GM18498 (cell line): ENCODE results near the gene CCNA2.

Experiments
- ATAC-seq: cut with Tn5 transposase; IDR thresholded peaks from one replicate; pipeline ENCODE4 v1.9.1; 2021; ENCODE audit warnings: mild to moderate bottlenecking, moderate library complexity; ENCODE audit not compliant: unreplicated experiment

CCNA2 gene

DNA sequence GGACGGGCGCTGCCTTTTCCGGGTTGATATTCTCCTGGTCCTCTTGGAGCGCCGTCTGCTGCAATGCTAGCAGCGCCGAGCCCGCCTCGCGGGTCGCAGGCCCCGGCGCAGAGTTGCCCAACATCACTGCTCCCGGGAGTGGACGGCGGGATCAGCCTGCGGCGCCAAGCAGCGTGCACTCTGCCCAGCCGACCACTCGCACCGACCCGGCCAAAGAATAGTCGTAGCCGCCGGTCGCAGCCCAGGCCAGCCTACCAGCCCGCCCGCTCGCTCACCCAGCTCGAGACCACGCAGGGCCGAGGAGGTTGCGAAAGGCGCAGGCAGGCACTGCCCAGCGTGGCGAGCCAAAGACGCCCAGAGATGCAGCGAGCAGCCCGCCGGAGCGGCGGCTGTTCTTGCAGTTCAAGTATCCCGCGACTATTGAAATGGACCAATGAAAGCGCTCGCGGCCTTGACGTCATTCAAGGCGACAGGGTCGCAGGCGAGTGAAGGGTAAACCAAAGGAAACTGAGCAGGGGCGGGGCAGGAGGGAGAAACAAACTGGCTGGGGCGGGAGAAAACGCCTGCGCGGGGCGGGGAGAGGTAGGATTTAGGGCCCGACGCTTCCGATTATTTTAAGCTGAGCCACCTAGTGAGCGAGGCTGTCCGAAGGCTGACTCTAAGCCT, at the start of gene CCNA2:
Gene CCNA2 (minus strand): TSS at position 379 of the 666 bp plus-strand sequence. CDS start 255 bp downstream, at position 124.
- ATAC-seq = peak; percentile 94

DNA sequence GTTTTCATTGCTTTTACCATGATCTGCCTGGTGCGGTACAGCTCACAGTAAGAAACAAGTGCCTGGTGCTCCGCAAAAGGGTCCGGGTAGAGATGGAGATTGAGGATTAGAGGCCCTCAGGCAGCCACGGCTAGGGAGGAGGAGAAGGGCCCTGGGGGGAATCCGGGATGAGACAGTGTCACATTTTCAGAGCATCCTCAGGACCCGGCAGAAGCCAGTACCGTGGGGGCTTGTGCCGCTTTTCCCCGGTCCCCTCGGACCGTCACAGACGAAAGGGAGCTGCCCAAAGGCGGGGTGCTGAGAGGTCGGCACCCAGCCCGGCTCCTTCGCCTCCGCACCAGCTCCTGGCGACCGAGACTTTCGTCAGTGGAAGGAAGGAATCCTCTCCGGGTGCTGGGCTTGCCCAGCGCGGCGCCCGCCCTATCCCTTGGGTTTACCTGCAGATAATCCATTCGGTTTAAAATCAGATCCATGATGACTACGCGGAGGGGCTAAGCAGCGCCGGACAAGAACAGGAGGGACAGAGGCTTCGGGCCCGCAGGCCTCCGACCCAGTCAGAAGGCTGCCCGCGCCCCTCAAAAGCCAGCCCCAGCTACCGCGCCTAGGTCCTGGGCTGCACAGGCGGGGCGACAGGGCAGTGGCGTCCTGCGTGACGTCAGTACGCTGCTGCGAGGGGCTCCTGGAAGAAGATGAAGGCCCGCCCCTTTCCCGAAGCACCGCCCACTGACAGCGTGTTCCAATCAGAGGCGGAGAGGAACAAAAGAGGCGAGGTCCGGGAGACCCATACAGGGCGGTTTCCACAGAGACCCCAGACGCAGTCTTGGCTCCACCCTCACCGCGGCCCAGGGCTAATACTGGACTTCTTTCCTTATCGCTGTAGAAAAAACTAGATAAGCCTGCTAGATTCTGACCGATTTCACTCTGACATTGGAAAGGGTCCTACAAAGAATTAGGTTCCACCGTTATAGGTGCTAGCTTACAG, 46.4 kb upstream of the CCNA2 start, which contains the start of gene BBS7:
Gene BBS7 (minus strand): TSS at position 634 of the 982 bp plus-strand sequence. CDS start 161 bp downstream, at position 473.
- peak; percentile 99 for ATAC-seq

DNA sequence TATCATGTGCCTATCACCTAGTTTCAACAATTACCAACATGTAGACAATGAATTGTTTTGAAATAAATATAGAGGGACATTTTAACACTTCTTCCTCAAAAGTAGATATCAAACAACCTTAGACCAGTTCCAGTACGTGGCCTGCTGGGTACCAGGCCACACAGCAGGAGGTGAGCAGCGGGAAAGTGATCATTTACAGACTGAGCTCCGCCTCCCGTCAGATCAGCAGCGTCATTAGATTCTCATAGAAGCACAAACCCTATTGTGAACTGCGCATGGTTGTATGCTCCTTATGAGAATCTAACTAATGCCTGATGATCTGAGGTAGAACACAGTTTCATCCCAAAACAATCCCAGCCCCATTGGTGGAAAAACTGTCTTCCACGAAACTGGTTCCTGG, 40.1 kb upstream of the CCNA2 start:
- no peak for ATAC-seq

DNA sequence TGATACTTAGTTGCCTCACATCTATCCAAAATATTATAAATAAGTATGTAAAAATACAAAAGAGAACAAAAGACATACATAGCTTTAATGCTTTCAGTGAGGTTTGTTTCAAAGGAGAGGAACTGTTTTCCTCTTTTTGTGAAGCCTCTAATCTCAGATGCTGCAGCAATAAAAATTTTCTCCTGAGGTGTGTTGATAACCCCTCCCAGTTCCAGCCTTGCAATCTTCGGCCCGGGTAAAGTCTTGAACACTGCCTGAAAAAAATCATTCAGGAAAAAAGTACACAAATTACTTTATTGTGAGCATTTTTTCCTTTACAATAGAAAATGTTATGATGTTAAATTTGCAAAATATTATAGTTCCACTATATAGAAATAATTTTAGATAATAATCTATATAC, 37.7 kb upstream of the CCNA2 start:
- no peak for ATAC-seq

DNA sequence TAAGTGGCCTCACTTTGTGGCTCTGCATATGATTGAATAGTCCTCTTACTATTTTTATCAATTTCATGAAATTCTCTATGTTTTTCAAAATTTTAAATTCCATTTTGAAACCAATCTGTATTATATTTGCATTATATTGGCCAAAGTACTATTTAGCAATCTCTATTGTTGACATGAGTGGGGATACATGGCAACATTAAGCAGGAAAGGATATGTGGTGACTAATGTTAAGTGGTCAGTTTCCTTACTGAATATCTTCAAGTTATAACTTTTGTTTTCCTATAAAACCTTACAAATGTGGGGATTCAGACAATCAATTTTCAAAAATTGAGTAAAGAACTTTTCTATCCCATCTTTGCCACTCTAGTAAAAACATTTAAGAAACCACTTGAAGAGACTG, 36.4 kb upstream of the CCNA2 start:
- ATAC-seq = no peak

DNA sequence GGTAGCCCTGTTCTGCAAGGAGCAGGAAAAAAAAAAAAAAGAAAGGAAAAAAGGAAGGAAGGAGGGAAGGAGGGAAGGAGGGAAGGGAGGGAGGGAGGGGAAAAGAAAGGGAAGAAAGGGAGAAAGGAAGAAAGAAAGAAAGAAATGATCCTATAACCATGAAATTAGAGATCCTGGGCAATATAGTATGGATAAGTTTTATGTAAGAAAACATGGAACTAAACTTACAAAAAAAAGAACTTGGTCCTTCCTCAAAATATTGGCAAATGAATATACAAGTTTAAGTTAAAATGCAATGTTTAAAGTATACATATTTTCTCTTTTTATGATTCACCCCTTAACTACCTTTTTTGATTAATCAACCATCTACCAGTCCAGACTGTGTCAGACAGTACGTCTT, 27.7 kb upstream of the CCNA2 start:
- no peak for ATAC-seq

DNA sequence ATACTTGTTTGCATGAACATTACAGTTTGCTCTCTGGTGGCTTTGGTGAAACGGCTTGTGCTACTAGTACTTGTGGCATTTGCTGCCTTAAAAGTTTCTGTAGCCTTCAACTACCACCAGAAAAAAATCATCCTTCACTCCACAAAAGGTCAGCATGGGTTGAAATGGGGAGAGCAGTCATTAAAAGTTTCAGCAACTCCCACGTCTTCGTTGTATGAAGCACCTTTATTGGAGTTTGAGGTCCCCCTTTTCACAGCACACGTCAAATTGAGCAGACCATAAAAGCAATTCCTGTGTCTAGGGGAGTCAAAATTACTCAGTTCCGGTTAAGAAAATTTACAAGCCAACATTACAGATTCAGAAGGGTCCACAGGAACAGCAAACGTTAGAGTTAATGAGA, 23.0 kb upstream of the CCNA2 start:
- ATAC-seq = no peak

DNA sequence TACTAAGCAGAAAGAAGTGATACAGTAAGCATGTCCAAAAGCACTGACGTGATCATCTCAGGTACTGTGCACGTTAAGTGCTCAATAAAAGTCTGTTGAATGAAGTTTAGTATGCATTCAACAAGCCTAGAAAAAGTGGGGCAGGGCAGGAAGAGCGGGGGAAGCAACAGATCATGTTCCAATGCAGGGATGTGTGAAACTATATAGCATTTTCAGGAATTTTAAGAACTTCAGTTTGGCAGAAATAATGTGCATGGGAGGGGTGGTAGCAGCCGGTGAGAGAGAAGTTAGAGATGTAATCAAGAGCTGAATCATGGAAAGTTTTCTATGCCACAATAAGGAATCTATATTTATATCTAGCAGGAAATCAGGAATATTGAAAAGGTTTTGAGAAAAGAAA, 19.2 kb upstream of the CCNA2 start:
- no peak for ATAC-seq

DNA sequence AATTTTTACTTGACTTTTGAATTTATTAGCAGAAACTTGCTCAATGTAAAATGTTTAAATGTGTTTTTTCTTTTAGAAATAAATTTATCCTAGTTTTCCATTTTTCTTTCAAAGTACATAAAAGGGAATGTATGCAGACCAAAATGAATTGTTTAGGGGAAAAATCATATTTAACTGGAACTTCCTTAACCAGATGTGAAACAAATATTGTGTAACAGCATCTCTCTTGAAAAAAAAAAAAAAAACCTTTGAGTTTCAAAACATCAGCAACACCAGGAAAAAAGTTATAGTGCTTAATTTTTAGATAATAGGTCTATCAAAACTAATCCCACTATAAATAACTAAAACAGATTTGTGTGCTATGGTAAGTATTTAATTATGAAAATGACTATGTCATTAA, 14.5 kb upstream of the CCNA2 start:
- no peak for ATAC-seq

DNA sequence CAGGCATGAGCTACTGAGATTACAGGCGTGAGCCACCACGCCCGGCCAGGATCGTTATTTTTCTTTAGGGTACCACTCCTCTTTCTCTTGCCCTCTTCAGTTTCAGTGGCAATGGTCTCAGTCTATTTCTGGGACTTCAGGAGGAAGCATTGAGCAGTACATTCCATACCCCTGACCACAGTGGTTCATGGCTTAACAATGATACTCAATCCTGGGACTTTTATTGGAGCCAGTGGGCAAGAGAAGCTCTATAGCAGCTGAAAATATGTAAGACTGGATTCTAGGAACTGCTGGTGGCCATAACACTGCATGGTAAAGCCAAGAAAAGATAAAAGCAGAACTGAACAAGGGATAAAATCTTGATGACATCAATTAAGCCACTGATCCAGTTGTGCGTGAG, 5.8 kb upstream of the CCNA2 start:
- no peak for ATAC-seq

DNA sequence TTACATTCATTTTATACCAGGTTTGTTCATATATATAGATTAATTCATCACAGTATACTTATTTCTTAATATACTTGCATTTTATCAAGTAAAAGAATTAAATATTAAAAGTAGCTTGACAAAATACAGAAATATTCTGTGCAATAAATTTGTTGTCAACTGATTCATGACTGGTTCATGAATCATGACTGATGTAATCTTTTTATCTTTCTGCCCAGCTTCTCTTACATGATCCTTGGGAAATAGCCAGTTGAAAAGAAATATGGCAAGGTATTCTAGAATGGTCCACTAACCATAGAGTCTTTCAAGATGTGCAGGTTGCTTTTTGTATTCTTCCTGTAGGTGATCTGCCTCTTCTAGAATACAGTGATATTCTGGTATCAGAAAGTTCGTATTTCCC, 4.2 kb upstream of the CCNA2 start:
- no peak for ATAC-seq

DNA sequence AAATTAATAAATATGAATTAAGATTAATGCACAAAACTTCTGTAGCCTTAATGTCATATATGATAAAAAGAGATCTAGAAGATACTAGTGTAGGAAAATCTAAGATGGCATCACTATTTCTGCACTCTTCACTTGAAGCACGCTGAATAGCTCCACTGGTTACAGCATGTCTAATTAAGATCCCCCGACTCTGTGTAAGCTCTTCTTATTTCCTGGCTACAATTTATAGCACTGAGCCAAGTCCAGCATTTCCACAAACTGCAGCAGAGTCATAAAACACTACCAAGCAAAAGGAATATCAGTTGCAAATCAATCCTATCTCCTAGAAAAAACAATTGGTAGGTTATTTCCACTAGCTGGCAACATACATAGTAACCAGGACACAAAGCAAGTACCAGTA, 1.3 kb upstream of the CCNA2 start:
- ATAC-seq = no peak

DNA sequence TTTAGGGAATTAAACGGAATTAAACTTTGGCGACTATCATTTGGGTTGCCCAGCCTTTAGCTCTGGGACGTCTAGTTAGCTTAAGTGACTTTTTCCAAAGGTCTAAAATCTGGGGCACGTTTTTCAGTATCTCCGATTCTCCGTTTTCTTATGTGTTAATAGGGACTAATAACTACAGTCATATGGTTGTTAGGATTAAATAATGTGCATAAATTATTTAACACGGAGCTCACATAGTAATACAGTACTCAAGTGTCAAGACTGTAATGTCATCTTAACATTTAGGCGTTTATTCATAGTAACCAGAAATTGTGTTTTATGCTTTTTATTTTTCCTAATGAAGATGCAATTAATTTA, 466 bp upstream of the CCNA2 start:
- ATAC-seq = peak; percentile 2

DNA sequence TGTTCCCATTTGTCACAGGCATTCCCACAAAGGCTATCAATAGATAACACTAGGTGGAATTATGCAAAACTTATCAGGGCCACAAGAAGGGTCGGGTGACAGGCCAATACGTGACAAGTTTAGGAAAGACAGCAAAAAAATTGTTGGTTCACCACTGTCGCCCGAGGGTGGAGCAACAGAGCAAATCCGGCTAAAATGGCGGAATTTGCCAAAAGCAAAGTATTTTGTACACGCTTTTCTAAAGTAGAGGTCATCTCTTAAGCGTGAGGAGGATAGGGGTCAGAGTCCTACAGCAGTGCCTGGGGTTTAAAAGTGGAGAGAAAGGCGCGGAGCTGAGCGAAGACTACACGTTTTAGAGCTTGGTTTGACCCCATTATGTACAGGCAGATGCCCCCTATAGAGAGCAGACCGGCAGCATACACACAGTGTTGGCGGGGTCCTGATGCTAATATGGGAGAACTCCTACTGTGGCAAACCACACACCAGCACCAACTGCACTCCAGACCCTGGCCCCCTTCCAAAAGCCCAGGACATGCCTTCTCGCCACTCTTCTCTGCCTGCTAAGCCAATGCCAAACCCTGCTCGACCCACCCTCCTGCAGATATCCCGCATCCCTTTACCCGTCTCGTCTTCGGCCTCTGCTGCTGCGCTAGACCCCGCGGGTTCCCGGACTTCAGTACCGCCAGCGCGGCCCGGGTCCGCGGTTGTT, 733 bp downstream of the CCNA2 start:
- ATAC-seq = peak; percentile 43

DNA sequence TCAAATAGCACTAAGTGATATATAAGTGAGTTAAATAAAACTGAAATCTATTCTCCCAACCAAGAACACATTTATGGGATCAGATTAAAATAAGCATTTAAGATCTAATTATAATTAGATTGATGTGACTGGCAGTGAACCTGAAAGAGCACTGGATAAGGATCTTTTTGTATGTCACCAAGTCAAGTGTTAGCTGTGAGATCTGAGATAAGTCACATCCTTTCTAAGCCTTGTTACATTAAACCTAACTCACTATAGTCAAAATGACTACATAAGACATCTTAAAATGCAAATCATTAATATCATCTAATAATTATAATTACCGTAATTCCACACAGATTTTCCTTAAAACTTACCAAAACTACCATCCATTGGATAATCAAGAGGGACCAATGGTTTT, 1.6 kb downstream of the CCNA2 start:
- no peak for ATAC-seq

DNA sequence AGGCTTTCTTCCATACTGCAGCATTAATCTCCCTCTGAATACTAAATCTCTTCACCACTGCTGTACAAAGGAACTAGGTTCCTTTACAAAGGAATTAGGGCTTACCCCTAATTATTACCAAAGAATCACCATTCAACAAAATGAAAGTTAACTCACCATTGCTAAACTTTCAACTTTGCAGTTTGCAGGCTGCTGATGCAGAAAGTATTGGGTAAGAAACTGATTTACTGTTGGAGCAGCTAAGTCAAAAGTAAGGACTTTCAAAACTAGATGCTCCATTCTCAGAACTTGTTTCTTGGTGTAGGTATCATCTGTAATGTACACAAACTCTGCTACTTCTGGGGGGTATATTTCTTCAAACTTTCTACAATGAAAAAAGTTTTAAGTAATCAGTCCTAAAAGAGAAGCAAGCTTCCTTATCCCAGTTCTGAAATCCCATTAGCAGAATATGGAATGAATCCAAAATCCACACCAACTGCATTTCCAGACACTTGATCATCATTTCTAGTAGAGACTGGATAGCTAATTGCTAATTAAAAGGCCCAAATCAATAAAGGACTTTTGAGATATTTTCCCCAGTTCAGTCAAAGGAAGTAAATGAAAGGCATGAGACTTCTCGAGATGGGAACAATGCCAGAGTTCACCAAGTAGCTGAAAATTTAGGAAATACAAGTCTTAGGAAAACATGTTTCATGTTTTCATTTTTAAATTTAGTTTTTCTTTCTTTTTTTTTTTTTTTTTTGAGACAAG, 4.3 kb downstream of the CCNA2 start:
- ATAC-seq = no peak

DNA sequence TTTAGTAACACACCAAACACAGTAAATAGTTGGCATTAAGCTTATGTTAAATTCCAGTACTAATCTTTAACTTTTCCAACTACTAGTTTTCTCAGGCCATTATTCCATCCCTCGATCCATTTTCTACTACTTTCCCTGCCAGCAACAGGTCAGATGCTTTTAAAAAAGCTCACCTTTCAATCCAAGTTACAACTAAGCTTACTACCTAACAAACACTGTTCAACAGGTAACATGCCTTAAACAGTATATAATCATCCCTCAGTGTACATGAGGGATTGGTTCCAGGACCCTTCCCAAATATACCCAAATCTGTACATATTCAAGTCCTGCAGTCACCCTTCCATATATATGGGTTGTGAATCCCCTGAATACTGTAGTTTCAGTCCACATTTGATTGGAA, 5.5 kb downstream of the CCNA2 start:
- ATAC-seq = no peak

DNA sequence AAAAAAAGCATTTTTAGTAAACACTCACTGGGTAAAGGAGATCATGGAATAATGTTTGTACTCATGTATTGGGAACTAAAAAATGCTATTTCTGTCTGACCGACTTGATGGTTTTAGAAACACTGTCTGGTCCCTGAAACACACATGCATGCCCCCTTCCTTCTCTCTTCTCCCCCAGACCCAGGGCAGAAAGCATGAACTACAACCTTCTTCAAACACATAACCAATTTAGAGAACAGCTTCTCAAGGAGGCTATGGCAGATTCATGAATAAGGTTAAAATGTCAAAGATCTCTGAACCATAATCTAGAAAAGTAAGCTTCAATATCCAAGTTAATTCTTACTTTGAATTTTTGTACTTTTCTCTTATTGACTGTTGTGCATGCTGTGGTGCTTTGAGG, 6.0 kb downstream of the CCNA2 start:
- no peak for ATAC-seq

DNA sequence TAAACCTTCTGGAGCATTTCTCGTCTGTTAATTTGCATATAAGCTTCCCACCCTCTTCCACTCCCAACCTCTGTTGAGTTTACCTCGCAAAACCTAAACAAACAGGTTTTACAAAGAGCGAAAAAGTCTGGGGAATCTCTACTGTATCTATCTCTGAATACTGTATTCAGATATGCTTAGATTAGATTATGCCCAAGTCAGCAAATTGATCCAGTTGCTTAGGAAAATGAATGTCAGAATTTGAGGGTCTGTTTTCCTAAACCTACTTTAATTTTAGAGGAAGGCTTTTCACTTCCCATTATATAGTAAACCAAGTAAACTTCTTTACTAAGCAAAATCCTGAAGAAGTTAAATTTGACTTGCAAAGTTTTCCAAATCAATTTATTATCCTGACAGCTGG, 6.7 kb downstream of the CCNA2 start:
- ATAC-seq = no peak

DNA sequence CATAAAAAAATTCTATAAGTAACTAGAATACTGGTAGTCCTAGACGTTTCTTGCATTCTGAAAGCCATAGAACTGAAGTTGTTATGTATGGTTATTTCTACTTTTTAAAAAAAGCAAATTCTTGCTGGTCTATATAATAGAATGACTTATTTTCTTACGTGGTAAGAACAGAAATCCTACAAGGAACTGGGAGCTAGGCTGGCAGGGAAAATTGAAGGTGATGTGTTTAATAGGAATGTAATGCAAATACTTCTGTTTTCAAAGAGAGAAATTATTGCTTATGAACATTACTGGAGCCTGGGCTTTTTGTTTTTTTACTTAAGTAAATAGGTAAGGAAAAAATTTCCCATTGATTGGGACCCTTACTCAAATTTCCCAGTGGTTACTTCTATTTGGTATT, 8.9 kb downstream of the CCNA2 start:
- ATAC-seq = no peak

DNA sequence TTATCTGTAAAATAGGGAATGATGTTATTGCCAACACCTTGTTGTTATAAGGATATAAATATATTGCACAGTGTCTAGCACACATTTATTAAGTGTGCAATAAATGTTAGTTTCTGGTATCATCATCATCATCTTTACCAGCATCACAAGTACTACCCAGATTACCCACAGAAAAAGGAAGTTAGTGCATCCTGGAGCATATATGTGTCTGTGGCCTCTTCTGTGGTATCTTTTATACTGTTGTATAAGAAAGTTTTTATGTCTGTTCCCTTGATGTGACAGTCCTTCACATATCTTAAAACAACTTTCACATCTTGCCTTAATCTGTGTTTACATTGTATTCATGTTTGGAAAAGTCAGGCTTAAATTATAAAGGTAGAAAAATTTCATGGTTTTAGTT, 12.6 kb downstream of the CCNA2 start:
- no peak for ATAC-seq
